ENCODE data around the gene DHX57. TPM values are rescaled to one million over a fixed set of nuclear protein-coding genes. Genes with fewer than 3 reads are reported as not detected.

Gene DHX57
- total RNA-seq, 1 experiment from 2014 or later: 27.5 TPM

DNA sequence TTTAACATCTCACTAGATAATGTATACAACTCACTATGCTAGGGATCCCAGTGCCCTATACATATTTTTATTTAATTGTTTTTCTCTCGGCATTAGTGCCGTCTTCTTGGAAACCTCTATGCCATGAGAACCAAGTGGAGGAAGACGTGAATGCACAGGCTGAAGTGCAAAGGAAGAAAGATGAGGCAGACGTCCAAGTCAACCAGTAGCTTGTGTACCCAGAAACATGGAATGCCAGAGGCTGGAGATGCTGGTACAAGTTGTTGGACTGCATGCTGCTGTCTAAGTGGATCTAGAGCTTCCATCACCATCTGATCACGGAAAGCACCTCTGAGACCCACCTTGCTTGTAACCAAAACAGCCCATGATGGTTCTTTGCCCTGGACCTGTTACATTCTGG lies 110.2 kb downstream of the DHX57 start:
- H3K23me2 ChIP-seq (ENCODE audit: insufficient read length, low read depth, low read length, poor library complexity, severe bottlenecking): no peaks in the 10 kb centered on the region
- no peak overlapping the region for H2AK5ac ChIP-seq (ENCODE audit: insufficient read length, low read length)
- TF ChIP-seq, protein P1, sequence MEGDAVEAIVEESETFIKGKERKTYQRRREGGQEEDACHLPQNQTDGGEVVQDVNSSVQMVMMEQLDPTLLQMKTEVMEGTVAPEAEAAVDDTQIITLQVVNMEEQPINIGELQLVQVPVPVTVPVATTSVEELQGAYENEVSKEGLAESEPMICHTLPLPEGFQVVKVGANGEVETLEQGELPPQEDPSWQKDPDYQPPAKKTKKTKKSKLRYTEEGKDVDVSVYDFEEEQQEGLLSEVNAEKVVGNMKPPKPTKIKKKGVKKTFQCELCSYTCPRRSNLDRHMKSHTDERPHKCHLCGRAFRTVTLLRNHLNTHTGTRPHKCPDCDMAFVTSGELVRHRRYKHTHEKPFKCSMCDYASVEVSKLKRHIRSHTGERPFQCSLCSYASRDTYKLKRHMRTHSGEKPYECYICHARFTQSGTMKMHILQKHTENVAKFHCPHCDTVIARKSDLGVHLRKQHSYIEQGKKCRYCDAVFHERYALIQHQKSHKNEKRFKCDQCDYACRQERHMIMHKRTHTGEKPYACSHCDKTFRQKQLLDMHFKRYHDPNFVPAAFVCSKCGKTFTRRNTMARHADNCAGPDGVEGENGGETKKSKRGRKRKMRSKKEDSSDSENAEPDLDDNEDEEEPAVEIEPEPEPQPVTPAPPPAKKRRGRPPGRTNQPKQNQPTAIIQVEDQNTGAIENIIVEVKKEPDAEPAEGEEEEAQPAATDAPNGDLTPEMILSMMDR (conservative IDR thresholded peaks at IDR 0.05): no peak
- no peak overlapping the region for H2BK5ac ChIP-seq (ENCODE audit: insufficient read length, low read length)
- no peaks in the 10 kb centered on the region for H3K9me3 ChIP-seq (ENCODE audit: control insufficient read depth, low read depth, low read length)
- Mint-ChIP-seq H3K36me3 (ENCODE audit: insufficient read depth in 1 of 3, low read depth in 3 of 3) (no peaks in the 10 kb centered on the region), H3K4me3 (no peak overlapping the region), H3K9me3 (no peaks in the 10 kb centered on the region), H3K27ac (no peak overlapping the region), H3K4me1 (no peaks in the 10 kb centered on the region), H3K27me3 (ENCODE audit: low read depth) (no peaks in the 10 kb centered on the region)
- no CpG with 5 or more reads among the region's 5 CpGs for WGBS (ENCODE audit: extremely low coverage, insufficient read length, low lambda C conversion rate)
- H2BK20ac ChIP-seq (ENCODE audit: low read depth, low read length, poor library complexity, severe bottlenecking): no peak overlapping the region
- DNase-seq: no peak
- no peak overlapping the region for H3K9ac ChIP-seq (ENCODE audit: extremely low read depth, insufficient read length, low read length)
- H3K14ac ChIP-seq (ENCODE audit: insufficient read depth, low read length): no peak overlapping the region
- no peaks in the 10 kb centered on the region for H4K20me1 ChIP-seq (ENCODE audit: control insufficient read depth, insufficient read depth, insufficient read length)
- H3T11ph ChIP-seq (ENCODE audit: low read length): no peak overlapping the region
- no peak overlapping the region for H2BK15ac ChIP-seq (ENCODE audit: low read depth, low read length)
- no peak overlapping the region for H4K91ac ChIP-seq (ENCODE audit: insufficient read length, low read depth, low read length)
- no peak overlapping the region for H4K5ac ChIP-seq (ENCODE audit: insufficient read length, low read depth, low read length)
- no peak overlapping the region for H2AFZ ChIP-seq (ENCODE audit: low read length)
- H2BK120ac ChIP-seq (ENCODE audit: low read depth, low read length, poor library complexity, severe bottlenecking): no peak overlapping the region
- H3K27ac ChIP-seq (ENCODE audit: insufficient read length, low read depth, low read length): no peak overlapping the region
- no peaks in the 10 kb centered on the region for H3K27me3 ChIP-seq (ENCODE audit: insufficient read depth, low read length)
- no peak overlapping the region for H3K56ac ChIP-seq (ENCODE audit: insufficient read length, low read depth, low read length)
- H4K8ac ChIP-seq (replicated peaks; ENCODE audit: insufficient read length, low read depth, low read length): no peak overlapping the region
- no peak overlapping the region for H2BK12ac ChIP-seq (ENCODE audit: insufficient read length, low read depth, low read length)
- H3K79me1 ChIP-seq (ENCODE audit: insufficient read depth, low read depth, low read length, poor library complexity, severe bottlenecking): no peaks in the 10 kb centered on the region
- H3K79me2 ChIP-seq (ENCODE audit: insufficient read depth, low read length): no peaks in the 10 kb centered on the region
- no peak overlapping the region for H3K23ac ChIP-seq (ENCODE audit: insufficient read length, low read depth, low read length)
- no peak overlapping the region for H3K4ac ChIP-seq (ENCODE audit: low read depth, low read length)
- H3K4me2 ChIP-seq (ENCODE audit: insufficient read depth, insufficient read length, low read length): no peak overlapping the region
- H3K18ac ChIP-seq (ENCODE audit: insufficient read length, low read depth, low read length): no peak overlapping the region
- no peaks in the 10 kb centered on the region for H3K4me1 ChIP-seq (ENCODE audit: insufficient read depth, low read length)

All from H9 (cell line).